ENCODE results near the gene USP6.
A peak's percentile ranks its signal among the peaks of the same experiment; 100 is the strongest.
"Not testable (repeated sequence)": the region's sequence is repeated elsewhere in the genome, so short reads cannot be mapped to it uniquely, and the experiment has no call there.

Gene USP6

GRCh38 chr17:5115673-5116651 lies at the start of gene USP6:
USP6 (plus strand) TSS chr17:5116032; CDS start chr17:5130368, 14,336 bp downstream.
- TF ChIP-seq ZNF274 (IDR thresholded peaks at IDR 0.05; ENCODE audit: low read depth, low read length), result no peak
- no peak within 1 kb of the TSS for H3K4me3 ChIP-seq (ENCODE audit: low read length)

DNA sequence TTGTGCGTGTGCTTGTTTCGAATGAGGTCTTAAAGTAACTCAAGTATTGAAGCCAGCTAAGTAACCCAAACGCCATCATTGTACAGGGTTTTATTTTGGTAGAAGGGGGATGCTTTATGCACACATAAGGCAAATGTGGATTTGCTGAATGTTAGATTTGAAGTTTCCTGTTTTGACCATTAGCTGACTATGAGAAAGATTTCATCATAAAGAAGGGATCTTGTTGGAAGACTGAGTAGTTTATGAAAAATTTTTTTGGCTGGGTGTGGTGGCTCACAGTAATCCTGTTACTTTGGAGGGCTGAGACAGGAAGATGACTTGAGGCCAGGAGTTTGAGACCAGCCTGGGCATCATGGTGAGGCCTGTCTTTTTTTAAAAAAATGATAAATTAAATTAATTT lies 47.6 kb upstream of the USP6 start:
- TF ChIP-seq ZNF274 (IDR thresholded peaks at IDR 0.05; ENCODE audit: low read depth, low read length), result no peak
- no peak overlapping the region for H3K4me3 ChIP-seq (ENCODE audit: low read length)

DNA sequence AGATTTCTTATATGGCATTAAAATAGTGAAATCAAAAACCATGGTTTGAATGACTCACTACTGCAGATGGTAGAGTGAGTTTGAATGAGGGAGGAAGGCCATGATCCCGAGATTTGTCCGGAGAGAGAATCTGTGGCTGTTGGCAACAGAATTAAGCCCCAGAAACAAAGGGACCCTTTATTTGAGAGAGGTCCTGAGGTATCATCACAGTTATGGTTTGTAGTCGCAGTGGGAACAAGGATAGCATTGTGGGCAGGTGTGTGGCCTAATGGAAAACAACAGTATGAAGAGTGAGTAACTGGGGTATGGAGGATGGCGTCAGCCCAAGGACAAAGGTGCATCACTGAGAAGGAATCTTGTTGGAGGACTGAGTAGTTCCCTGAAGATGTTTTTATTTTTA lies 46.1 kb upstream of the USP6 start:
- H3K4me3 ChIP-seq (ENCODE audit: low read length), result no peak overlapping the region
- no peak for TF ChIP-seq ZNF274 (IDR thresholded peaks at IDR 0.05; ENCODE audit: low read depth, low read length)

DNA sequence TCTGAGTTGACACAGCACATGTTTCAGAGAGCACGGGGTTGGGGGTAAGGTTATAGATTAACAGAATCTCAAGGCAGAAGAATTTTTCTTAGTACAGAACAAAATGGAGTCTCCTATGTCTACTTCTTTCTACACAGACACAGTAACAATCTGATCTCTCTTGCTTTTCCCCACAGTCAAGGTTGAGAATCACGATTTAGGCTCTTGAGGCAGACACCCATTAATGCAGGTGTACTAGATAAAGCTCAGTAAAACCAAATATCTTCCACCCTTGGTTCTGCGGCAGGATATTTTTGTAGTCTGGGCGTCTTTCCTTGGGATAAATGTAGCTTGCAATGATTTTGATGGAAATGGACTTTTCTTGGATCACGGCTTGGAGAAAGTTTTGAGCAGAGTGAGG lies 40.4 kb upstream of the USP6 start:
- H3K4me3 ChIP-seq (ENCODE audit: low read length), result not testable (repeated sequence)

DNA sequence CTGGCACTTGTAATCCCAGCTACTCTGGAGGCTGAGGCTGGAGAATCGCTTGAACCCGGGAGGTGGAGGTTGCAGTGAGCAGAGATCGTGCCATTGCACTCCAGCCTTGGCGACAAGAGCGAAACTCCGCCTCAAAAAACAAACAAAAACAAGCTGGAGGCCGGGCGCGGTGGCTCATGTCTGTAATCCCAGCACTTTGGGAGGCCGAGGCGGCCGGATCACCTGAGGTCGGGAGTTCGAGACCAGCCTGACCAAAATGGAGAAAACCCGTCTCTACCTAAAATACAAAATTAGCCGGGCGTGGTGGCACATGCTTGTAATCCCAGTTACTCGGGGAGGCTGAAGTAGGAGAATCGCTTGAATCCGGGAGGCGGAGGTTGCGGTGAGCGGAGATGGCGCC lies 38.6 kb upstream of the USP6 start:
- H3K4me3 ChIP-seq (ENCODE audit: low read length), result not testable (repeated sequence)

DNA sequence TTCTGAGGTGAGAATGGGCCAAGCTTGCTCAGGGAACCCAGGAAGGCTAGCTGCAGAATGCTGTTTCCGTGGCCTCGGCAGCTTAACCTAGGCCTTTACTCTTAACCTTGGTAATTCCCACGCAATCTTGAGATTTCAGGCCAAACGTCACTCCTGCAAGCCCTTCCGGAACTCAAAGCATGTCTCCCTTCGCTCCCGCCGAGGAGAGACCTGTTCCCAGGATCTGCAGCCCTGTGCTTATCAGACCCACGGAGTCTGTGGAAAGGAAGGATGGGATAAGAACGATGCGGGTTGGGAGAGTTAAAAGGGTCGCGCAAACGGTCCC lies 38.1 kb upstream of the USP6 start:
- peak overlapping the region; percentile 67; the same call in 1 of the 2 replicates for H3K4me3 ChIP-seq (ENCODE audit: low read length)
- no peak for TF ChIP-seq ZNF274 (IDR thresholded peaks at IDR 0.05; ENCODE audit: low read depth, low read length)

DNA sequence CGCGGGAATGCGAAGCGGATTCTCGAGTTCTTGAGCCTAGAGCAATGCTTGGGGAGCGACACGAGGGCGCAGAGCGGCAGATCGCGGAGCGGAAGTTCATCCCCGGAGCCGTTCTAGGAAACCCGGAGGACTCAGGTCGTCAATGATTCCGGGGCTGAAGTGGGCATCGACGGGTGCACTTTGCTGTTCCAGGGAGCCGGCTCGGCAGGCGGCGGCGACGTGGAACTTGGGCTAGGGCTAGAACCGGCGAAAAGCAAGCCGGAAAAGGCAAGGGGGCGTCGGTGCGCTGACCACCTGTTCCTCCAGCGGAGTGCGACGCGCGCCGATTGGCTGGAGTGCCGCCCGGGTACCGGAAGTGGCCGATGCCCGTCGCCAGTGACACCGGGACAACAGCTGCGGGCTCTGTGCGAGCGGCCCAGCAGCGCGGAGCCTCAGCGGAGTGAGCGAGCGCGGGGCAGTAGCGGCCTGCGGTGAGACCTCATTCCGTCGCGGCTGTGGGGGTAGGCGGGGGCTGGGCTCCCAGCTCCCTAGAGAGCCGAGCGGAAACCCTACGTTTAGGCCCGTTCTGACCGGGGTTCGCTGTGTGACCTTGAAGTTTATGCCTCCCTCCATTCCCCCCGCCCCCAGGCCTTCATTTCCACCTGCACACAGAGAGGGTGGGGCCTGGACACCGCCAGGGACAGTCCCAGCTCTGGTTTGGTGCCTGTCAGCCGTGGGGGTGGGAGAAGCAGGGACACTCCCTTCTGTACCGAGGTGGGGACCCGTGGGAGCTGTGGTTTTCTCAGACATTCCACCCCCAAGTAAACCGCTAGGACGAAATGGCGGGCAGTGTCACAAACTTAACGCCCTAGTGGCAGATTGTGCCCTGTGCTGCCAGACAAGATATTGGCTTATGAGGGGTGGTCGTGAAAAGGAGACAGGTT lies 37.5 kb upstream of the USP6 start, which contains the start of gene ZFP3:
ZFP3 (plus strand) TSS at position 362 of the 923 bp plus-strand sequence. CDS start 13,038 bp downstream, outside the sequence.
- H3K4me3 ChIP-seq (ENCODE audit: low read length), result peak within 1 kb of the TSS; percentile 67; the same call in 1 of the 2 replicates
- TF ChIP-seq ZNF274 (IDR thresholded peaks at IDR 0.05; ENCODE audit: low read depth, low read length), result no peak

GRCh38 chr17:5080591-5080990 lies 35.2 kb upstream of the USP6 start:
- TF ChIP-seq ZNF274 (IDR thresholded peaks at IDR 0.05; ENCODE audit: low read depth, low read length), result no peak

DNA sequence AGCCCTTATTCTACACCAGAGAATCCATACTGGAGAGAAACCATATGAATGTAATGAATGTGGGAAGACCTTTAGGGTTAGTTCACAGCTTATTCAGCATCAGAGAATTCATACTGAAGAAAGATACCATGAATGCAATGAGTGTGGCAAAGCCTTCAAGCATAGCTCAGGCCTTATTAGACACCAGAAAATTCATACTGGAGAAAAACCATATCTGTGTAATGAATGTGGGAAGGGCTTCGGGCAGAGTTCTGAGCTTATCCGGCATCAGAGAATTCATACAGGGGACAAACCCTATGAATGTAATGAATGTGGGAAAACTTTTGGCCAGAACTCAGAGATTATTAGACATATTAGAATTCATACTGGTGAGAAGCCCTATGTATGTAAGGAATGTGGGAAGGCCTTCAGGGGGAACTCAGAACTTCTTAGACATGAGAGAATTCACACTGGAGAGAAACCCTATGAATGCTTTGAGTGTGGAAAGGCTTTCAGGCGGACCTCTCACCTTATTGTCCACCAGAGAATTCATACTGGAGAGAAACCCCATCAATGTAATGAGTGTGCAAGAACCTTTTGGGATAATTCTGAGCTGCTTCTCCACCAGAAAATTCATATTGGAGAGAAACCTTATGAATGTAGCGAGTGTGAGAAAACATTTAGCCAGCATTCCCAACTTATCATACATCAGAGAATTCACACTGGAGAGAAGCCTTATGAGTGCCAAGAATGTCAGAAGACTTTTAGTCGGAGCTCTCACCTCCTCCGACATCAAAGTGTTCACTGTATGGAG lies 23.4 kb upstream of the USP6 start:
- TF ChIP-seq ZNF274 (IDR thresholded peaks at IDR 0.05; ENCODE audit: low read depth, low read length), result peak; percentile 98
- H3K4me3 ChIP-seq (ENCODE audit: low read length), result no peak overlapping the region

More at GRCh38 chr17:5080591-5080990, 35.2 kb upstream of the USP6 start:
- H3K4me3 ChIP-seq (ENCODE audit: low read length), result no peak overlapping the region

GRCh38 chr17:5096731-5097100 lies 19.1 kb upstream of the USP6 start:
- no peak for TF ChIP-seq ZNF274 (IDR thresholded peaks at IDR 0.05; ENCODE audit: low read depth, low read length)
- H3K4me3 ChIP-seq (ENCODE audit: low read length), result no peak overlapping the region

DNA sequence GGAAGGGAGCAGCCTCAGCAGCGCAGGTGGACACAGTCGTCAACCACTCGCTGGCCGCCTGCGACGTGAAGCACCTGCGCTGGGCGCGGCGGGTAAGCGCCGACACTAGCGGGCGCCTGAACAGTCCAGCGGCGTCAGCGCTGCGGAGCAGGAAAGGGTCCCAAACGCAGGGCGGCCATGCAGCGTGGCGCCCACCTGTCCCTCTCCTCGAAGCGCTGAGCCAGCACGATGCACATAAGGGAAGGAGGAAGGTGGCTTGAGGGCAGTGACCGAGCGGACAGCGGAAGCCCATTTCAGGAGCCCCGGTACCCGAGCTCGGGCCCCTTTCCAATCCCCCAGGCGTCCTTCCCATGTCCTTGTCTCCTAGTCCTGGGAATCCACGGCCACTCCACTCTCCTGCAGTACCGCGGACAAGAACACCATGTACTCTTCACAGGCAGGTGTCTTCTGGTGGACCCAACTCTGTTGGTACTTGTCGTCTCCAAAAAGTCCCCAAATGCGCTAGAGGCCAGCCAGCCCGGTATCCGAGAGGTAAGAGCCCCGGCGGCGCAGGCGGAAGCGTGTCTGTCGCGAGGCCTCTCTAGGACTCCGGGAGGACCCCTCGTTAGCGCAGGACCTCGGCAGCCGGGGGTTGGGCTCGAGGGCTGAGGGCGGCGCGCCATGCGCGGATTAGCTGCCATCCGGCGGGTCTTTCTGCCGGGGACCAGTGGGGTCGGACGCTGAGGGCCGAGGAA lies 18.6 kb upstream of the USP6 start:
- no peak for TF ChIP-seq ZNF274 (IDR thresholded peaks at IDR 0.05; ENCODE audit: low read depth, low read length)
- H3K4me3 ChIP-seq (ENCODE audit: low read length), result no peak overlapping the region

DNA sequence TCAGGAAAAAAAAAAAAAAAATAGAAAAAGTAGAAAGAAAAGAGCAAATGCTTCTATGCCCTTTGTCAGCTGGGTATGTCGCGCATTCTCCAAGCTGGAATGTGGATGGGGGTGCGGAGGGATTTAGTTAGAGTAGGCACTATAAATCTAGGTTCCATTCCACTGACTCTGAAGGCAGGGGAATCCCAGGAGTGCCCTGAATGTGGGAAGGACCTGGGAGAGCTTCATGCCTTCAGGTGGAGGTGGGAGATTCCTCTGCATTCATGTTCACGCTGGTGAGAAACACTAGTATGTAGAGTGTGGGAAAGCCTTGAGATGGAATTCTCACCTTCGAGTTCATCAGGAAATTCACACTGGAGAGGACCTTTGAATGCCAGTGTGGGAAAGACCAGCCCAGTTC lies 16.6 kb upstream of the USP6 start:
- no peak overlapping the region for H3K4me3 ChIP-seq (ENCODE audit: low read length)
- TF ChIP-seq ZNF274 (IDR thresholded peaks at IDR 0.05; ENCODE audit: low read depth, low read length), result no peak

GRCh38 chr17:5100832-5101231 lies 15.0 kb upstream of the USP6 start:
- TF ChIP-seq ZNF274 (IDR thresholded peaks at IDR 0.05; ENCODE audit: low read depth, low read length), result no peak
- H3K4me3 ChIP-seq (ENCODE audit: low read length), result no peak overlapping the region
